Heart left ventricle (tissue), 13 donors: ENCODE results near the gene IFNA1.

Source experiments
- POLR2A ChIP-seq, 2 donors: fragments of 450-650 bp; IDR thresholded peaks; one replicate each; pipeline ENCODE4 v1.6.1; 2017; ENCODE audit warnings: antibody characterized with exemption in 2 of 2, mild to moderate bottlenecking in 2 of 2, moderate library complexity in 2 of 2
- TF ChIP-seq, protein P1 (sequence below), 12 donors: fragments of 200-600 bp; sonication (generic) in 4 of 12; IDR thresholded peaks; one replicate each; pipeline versions ENCODE4 v1.5.0 to v1.8.0; 2018 to 2022; ENCODE audit warnings: antibody characterized with exemption in 12 of 12, mild to moderate bottlenecking in 5 of 12
- donor health status: ischemic (EF 13 %, LVEDD 7.1; RV severe dilation, severe dysfunction).
- donor health status: DM: no; HTN: yes; CAD: no.
- donor health status: DM: no; HTN: no; CAD: no.
- donor health status: ischemic (EF 25% LVEDD 6.9; RV normal size, moderate dysfunction).
- donor health status: ischemic (EF 25% LVEDD 5.7; RV mildly dilated, moderate dysfunction).
- donor health status: ischemic (EF 35%, LVEDD 5.7; RV mildly dilated, moderate dysfunction).
- donor health status: nonischemic (EF 11% LVEDD 7.7; RV severe dilation, severe dysfunction).
- donor health status: DM: yes; HTN: yes; CAD: no.
- donor health status: PGD.
- donor health status: ischemic (EF 29% LVEDD 5.4; RV normal size, mild dysfunction).
- donor health status: nonischemic (EF 23%, LVEDD 6.1; RV moderate dilation, normal function).

- TF ChIP-seq, protein P1, sequence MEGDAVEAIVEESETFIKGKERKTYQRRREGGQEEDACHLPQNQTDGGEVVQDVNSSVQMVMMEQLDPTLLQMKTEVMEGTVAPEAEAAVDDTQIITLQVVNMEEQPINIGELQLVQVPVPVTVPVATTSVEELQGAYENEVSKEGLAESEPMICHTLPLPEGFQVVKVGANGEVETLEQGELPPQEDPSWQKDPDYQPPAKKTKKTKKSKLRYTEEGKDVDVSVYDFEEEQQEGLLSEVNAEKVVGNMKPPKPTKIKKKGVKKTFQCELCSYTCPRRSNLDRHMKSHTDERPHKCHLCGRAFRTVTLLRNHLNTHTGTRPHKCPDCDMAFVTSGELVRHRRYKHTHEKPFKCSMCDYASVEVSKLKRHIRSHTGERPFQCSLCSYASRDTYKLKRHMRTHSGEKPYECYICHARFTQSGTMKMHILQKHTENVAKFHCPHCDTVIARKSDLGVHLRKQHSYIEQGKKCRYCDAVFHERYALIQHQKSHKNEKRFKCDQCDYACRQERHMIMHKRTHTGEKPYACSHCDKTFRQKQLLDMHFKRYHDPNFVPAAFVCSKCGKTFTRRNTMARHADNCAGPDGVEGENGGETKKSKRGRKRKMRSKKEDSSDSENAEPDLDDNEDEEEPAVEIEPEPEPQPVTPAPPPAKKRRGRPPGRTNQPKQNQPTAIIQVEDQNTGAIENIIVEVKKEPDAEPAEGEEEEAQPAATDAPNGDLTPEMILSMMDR (IDR thresholded peaks at IDR 0.05) = no peak
- no peak for TF ChIP-seq POLR2A (IDR thresholded peaks at IDR 0.05)
Observed at GRCh38 chr9:21415493-21416267, 24.6 kb upstream of the IFNA1 start.
